ENCODE measurements around the gene KCNAB2. TPM values are rescaled to one million over a fixed set of nuclear protein-coding genes. Genes with fewer than 3 reads are reported as not detected.

Gene KCNAB2
- total RNA-seq, 4 donors from 2014 or later = 4.2 to 12.0 (median 10.0) TPM

- DNase-seq (ENCODE audit: low spot score in 2 of 2) = no peak
- intact Hi-C loops (cut with DNase I; ENCODE audit: low total_unique reads) = no loop called here
- 84 to 87% methylated on average over 22 to 25 of the region's 25 CpGs for WGBS, 2 donors
- H3K4me3 ChIP-seq (ENCODE audit: low read depth, poor library complexity, severe bottlenecking) = no peak overlapping the region
- no peak for TF ChIP-seq CTCF (IDR thresholded peaks at IDR 0.05)
- no peak for TF ChIP-seq POLR2A (IDR thresholded peaks at IDR 0.05)
These were observed 45.5 kb downstream of the KCNAB2 start for GRCh38 chr1:6090996-6091822.

GRCh38 chr1:6091823-6092109, 46.1 kb downstream of the KCNAB2 start:
- WGBS, 2 donors = 84 to 93% methylated on average over 10 of the region's 10 CpGs
- no peak for DNase-seq (ENCODE audit: low spot score in 2 of 2)
- intact Hi-C loops (cut with DNase I; ENCODE audit: low total_unique reads) = no loop called here
- no peak overlapping the region for H3K4me3 ChIP-seq (ENCODE audit: low read depth, poor library complexity, severe bottlenecking)
- TF ChIP-seq POLR2A (IDR thresholded peaks at IDR 0.05) (no peak), CTCF (IDR thresholded peaks at IDR 0.05) (no peak)

GRCh38 chr1:6092211-6092610, 46.5 kb downstream of the KCNAB2 start:
- DNase-seq (ENCODE audit: low spot score in 2 of 2) = no peak
- no peak overlapping the region for H3K4me3 ChIP-seq (ENCODE audit: low read depth, poor library complexity, severe bottlenecking)
- intact Hi-C loops (cut with DNase I; ENCODE audit: low total_unique reads) = no loop called here
- WGBS, 2 donors = 93 to 95% methylated on average over 10 of the region's 10 CpGs
- no peak for TF ChIP-seq CTCF (IDR thresholded peaks at IDR 0.05)
- no peak for TF ChIP-seq POLR2A (IDR thresholded peaks at IDR 0.05)

DNA sequence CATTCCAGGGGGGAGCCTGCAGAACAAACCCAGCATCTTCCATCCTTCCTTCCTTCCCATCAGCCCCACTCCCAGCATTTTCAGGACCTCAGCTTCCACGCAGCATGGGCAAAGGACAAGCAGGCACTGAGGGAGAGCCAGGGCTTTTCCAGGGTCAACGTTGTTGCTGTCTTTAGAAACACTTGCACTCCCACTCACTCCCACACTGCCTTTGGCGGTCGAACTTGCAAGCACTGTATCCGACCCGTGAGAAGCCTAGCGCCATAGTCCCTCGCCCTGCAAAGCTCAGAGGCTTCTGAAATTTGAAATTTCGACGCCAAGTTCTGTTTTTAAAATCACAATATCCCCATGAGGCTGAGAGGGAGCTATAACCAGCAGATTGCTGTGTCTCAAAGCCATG, 47.4 kb downstream of the KCNAB2 start:
- TF ChIP-seq POLR2A (IDR thresholded peaks at IDR 0.05) = no peak
- TF ChIP-seq CTCF (IDR thresholded peaks at IDR 0.05) = no peak
- 79 to 80% methylated on average over 10 of the region's 10 CpGs for WGBS, 2 donors
- no peak overlapping the region for H3K4me3 ChIP-seq (ENCODE audit: low read depth, poor library complexity, severe bottlenecking)
- intact Hi-C loops (cut with DNase I; ENCODE audit: low total_unique reads) = no loop called here
- DNase-seq (ENCODE audit: low spot score in 2 of 2) = no peak

GRCh38 chr1:6093611-6094010, 47.9 kb downstream of the KCNAB2 start:
- TF ChIP-seq CTCF (IDR thresholded peaks at IDR 0.05) (no peak), POLR2A (IDR thresholded peaks at IDR 0.05) (no peak)
- intact Hi-C loops (cut with DNase I; ENCODE audit: low total_unique reads) = no loop called here
- 89 to 91% methylated on average over 9 of the region's 9 CpGs for WGBS, 2 donors
- no peak overlapping the region for H3K4me3 ChIP-seq (ENCODE audit: low read depth, poor library complexity, severe bottlenecking)
- no peak for DNase-seq (ENCODE audit: low spot score in 2 of 2)

DNA sequence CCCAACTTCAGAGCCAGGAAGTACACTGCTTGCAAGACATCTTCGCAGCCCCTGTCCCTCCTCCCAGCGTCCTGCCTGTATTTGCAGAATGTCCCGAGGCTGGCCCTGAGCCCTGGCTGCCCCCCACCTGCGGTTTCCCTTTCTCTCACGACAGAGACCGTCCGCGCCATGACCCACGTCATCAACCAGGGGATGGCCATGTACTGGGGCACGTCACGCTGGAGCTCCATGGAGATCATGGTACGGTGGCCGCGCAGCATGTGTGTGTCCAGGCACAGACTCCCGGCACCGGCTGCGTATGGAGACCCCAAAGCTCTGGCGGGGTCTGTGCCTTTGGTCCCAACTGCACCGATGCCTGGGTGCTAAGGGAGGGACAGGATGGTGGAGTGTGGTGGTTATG, 48.6 kb downstream of the KCNAB2 start:
- no peak overlapping the region for H3K4me3 ChIP-seq (ENCODE audit: low read depth, poor library complexity, severe bottlenecking)
- no peak for TF ChIP-seq CTCF (IDR thresholded peaks at IDR 0.05)
- TF ChIP-seq POLR2A (IDR thresholded peaks at IDR 0.05) = no peak
- WGBS, 2 donors = 96 to 97% methylated on average over 18 to 19 of the region's 19 CpGs
- DNase-seq (ENCODE audit: low spot score in 2 of 2) = no peak
- intact Hi-C loops (cut with DNase I; ENCODE audit: low total_unique reads) = no loop called here

Data from lower leg skin (tissue), 4 donors.